ENCODE data around the gene C1GALT1. TPM values are rescaled to one million over a fixed set of nuclear protein-coding genes. Genes with fewer than 3 reads are reported as not detected.

C1GALT1 gene
- total RNA-seq, 1 experiment from 2014 or later: 81.5 TPM

- Histone ChIP-seq H3K18ac (ENCODE audit: insufficient read length, low read depth, low read length) (no peak overlapping the region), H3K79me1 (ENCODE audit: insufficient read depth, low read depth, low read length, poor library complexity, severe bottlenecking) (no peaks in the 10 kb centered on the region), H4K20me1 (ENCODE audit: control insufficient read depth, insufficient read depth, insufficient read length) (no peaks in the 10 kb centered on the region), H2BK15ac (ENCODE audit: low read depth, low read length) (no peak overlapping the region), H3K14ac (ENCODE audit: insufficient read depth, low read length) (no peak overlapping the region), H3K79me2 (ENCODE audit: insufficient read depth, low read length) (no peaks in the 10 kb centered on the region), H3K9me3 (ENCODE audit: control insufficient read depth, low read depth, low read length) (no peaks in the 10 kb centered on the region), H3K4ac (ENCODE audit: low read depth, low read length) (no peak overlapping the region), H4K5ac (ENCODE audit: insufficient read length, low read depth, low read length) (no peak overlapping the region), H3K9ac (ENCODE audit: extremely low read depth, insufficient read length, low read length) (no peak overlapping the region), H2BK5ac (ENCODE audit: insufficient read length, low read length) (no peak overlapping the region), H3K27ac (ENCODE audit: insufficient read length, low read depth, low read length) (no peak overlapping the region), H2AK5ac (ENCODE audit: insufficient read length, low read length) (no peak overlapping the region), H3K4me1 (ENCODE audit: insufficient read depth, low read length) (peaks cover 2% of the 10 kb centered on the region), H2BK12ac (ENCODE audit: insufficient read length, low read depth, low read length) (no peak overlapping the region), H3K4me2 (ENCODE audit: insufficient read depth, insufficient read length, low read length) (no peak overlapping the region), H3K23ac (ENCODE audit: insufficient read length, low read depth, low read length) (no peak overlapping the region), H4K8ac (replicated peaks; ENCODE audit: insufficient read length, low read depth, low read length) (no peak overlapping the region), H2BK120ac (ENCODE audit: low read depth, low read length, poor library complexity, severe bottlenecking) (no peak overlapping the region), H3T11ph (ENCODE audit: low read length) (no peak overlapping the region), H3K56ac (ENCODE audit: insufficient read length, low read depth, low read length) (no peak overlapping the region), H3K23me2 (ENCODE audit: insufficient read length, low read depth, low read length, poor library complexity, severe bottlenecking) (no peaks in the 10 kb centered on the region), H2AFZ (ENCODE audit: low read length) (no peak overlapping the region), H2BK20ac (ENCODE audit: low read depth, low read length, poor library complexity, severe bottlenecking) (no peak overlapping the region), H4K91ac (ENCODE audit: insufficient read length, low read depth, low read length) (no peak overlapping the region), H3K27me3 (ENCODE audit: insufficient read depth, low read length) (no peaks in the 10 kb centered on the region)
- peaks cover 0 to 6% (median 1%) of the 10 kb centered on the region in 3 experiments; a peak in 2 of 7 replicates for H3K36me3 Mint-ChIP-seq (ENCODE audit: insufficient read depth in 1 of 3, low read depth in 3 of 3)
- no peak overlapping the region for H3K27ac Mint-ChIP-seq
- H3K4me1 Mint-ChIP-seq: peaks cover 35 to 38% of the 10 kb centered on the region in 2 experiments
- peaks cover 0 to 3% of the 10 kb centered on the region in 2 experiments; a peak in 1 of 5 replicates for H3K9me3 Mint-ChIP-seq
- TF ChIP-seq CTCF (conservative IDR thresholded peaks at IDR 0.05): no peak
- no peak for DNase-seq
- 0 out of 2 replicates have a peak, but pooled peaks cover 2% of the 10 kb centered on the region for H3K27me3 Mint-ChIP-seq (ENCODE audit: low read depth)
- H3K4me3 Mint-ChIP-seq: no peak overlapping the region
- WGBS (ENCODE audit: extremely low coverage, insufficient read length, low lambda C conversion rate): no CpG with 5 or more reads among the region's 2 CpGs
Observed at GRCh38 chr7:7134046-7134445, 48.3 kb upstream of the C1GALT1 start.
